GM12891 (cell line): ENCODE measurements around the gene ARHGAP15.
A peak's percentile ranks its signal among the peaks of the same experiment; 100 is the strongest.

Experiments used
- DNase-seq: peaks from one replicate; pipeline ENCODE4 v3.0.0; 2011; ENCODE audit warnings: low spot score; ENCODE audit not compliant: insufficient read length
- FAIRE-seq: peaks from 2 replicates; lab custom pipeline; 2011; peaks lifted over from hg19 to GRCh38; lab: Jason Lieb, UNC
- PAX5 ChIP-seq: IDR thresholded peaks from 2 replicates; pipeline ENCODE4 v1.6.1; 2011; ENCODE audit warnings: low read length, moderate library complexity, mild to moderate bottlenecking; ENCODE audit not compliant: insufficient read depth, severe bottlenecking
- POLR2A ChIP-seq: IDR thresholded peaks from 2 replicates; pipeline ENCODE4 v1.6.1; 2011; ENCODE audit warnings: low read depth, low read length, control low read depth
- POLR2AphosphoS5 ChIP-seq: IDR thresholded peaks from 2 replicates; pipeline ENCODE4 v1.6.1; 2011; ENCODE audit warnings: low read depth, low read length, control low read depth
- POU2F2 ChIP-seq: IDR thresholded peaks from 2 replicates; pipeline ENCODE4 v1.6.1; 2011; ENCODE audit warnings: low read depth, mild to moderate bottlenecking, control low read depth, low read length, moderate library complexity
- SPI1 ChIP-seq: IDR thresholded peaks from 2 replicates; pipeline ENCODE4 v1.6.1; 2011; ENCODE audit warnings: low read depth, low read length, control low read depth
- TAF1 ChIP-seq: IDR thresholded peaks from 2 replicates; pipeline ENCODE4 v1.6.1; 2011; ENCODE audit warnings: low read depth, low read length, control low read depth

Gene ARHGAP15

DNA sequence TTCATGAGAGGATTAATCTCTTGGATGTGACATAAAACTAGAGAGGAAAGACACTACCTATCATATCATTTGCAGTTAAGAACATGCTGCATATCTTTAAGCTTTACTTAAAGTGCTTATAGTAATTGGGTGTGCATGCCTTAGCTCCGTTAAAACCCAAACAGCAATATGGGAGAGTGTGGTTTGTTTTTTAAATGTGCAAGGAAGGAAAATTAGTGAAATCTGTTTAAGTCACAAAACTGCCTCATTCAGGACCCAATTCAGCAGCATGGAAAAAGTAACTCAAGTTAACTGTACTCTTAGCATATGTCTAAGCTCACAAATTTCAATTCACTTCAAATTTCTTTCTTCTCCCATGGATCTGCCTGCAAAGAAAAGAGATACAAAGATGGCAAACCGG lies 182.2 kb downstream of the ARHGAP15 start:
- DNase-seq (no peak), FAIRE-seq (peak; percentile 38)
- TF ChIP-seq SPI1 (no peak), POLR2A (no peak), POLR2AphosphoS5 (no peak), PAX5 (no peak), TAF1 (no peak), POU2F2 (no peak)

DNA sequence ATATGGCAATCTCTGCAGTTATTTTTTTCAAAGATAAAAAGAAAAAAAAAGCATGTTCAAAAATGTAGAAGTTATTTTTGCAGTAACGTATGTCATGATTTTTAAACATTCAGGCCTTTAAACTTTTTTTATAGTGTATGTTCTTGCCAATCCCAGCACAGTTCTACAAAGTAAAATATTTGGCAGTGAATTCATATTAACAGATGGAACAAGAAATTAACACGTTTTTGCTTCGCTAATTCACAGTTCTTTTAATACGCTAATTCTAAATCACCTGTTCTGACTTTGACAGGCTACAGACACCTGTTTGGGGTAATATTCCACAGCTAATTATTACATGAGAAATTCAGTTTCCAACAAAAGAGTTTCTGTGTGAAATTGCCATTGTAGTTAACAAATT lies 183.2 kb downstream of the ARHGAP15 start:
- FAIRE-seq (no peak), DNase-seq (no peak)
- TF ChIP-seq TAF1 (no peak), PAX5 (no peak), SPI1 (no peak), POU2F2 (no peak)

DNA sequence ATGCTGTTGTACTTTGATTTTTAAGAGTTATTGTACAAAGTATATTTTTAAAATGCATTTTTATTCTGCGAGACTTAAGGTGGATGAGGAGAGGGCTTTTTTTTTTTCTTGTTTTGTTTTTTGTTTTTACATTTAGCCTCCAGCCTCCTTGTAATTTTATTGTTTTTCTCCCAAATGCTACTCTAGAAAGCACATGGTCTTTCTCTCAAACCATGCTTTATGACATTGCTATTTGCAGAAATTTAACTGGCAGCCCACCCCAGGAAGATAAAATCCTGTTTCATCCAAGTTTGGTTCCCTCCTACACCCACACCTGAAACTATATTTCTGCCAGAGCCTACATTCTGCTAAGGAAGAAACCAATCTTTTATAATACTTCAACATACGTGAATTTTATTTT lies 184.6 kb downstream of the ARHGAP15 start:
- FAIRE-seq (no peak), DNase-seq (no peak)
- TF ChIP-seq SPI1 (no peak), PAX5 (no peak), POLR2A (no peak), TAF1 (no peak), POLR2AphosphoS5 (no peak), POU2F2 (no peak)

DNA sequence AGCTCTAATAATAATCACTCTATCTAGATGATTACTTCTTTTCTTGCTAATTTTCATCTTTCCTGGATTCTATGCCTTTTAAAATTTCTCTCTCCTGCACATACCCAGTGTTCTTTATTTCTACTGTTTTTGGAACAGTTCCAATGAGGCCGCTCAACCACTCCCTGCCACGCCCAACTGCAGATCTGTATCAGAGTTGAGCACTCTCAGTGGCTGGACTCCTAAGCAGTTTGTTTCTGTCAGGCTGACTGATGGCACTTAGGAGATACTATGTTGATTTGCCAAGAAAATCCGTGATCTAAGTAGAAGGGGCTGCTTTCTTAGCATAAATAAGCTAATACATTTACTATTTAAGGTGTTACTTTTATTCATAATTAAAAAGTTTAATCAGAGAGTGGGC lies 192.8 kb downstream of the ARHGAP15 start:
- FAIRE-seq, result no peak
- no peak for DNase-seq
- TF ChIP-seq TAF1 (no peak), PAX5 (no peak), POU2F2 (no peak), POLR2AphosphoS5 (no peak)

DNA sequence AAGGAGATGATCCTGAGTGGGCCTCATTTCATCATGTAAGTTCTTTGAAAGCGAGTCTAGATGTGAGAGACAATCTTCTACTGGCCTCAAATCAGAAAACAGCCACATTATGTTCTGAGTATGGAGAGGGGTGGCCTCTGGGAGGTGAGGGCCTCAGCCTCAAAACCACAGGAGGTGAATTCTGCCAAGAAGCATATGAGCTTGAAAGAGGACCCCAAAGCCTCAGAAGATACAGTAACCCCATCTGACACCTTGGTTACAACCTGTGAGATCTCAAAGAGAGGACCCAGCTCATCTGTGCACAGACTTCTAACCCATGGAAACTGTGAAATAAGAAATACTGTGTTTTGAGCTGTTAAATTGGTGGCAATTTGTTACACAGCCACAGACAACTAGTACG lies 200.1 kb downstream of the ARHGAP15 start:
- DNase-seq (no peak), FAIRE-seq (no peak)
- TF ChIP-seq POLR2AphosphoS5 (no peak), POLR2A (no peak), PAX5 (no peak), TAF1 (no peak), SPI1 (no peak), POU2F2 (no peak)

DNA sequence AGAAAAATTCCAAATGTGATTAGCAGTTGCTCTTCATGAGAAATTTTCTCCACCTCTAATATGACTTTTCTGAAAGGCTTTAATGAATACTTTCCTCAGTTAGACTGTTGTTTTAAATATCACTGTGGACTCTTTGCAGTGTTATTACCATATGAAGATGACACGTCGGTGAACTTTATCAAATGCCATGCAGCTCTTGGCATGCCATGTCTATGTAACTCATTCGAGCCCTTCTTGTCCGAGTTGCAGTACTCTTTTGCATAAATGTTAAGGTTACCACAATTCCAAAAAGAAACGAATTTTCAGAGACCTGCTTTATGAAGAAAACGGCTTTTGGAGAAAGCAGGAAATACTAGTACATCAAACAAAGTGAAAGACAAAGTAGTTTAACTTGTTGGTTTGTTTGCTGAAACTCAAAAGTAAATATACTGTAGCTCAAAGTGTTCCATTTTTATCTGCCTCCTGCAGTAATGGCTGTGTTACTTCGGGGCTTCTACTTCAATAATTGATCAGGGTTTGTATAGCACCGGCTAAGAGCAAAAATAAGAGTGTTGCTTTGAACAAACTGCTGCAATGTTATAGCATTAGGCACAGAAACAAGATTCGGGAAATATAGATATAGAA lies 204.1 kb downstream of the ARHGAP15 start:
- DNase-seq (no peak), FAIRE-seq (peak; percentile 13)
- no peak for TF ChIP-seq POLR2AphosphoS5
- TF ChIP-seq PAX5, result no peak
- no peak for TF ChIP-seq POU2F2
- TF ChIP-seq TAF1, result no peak
- no peak for TF ChIP-seq SPI1
- no peak for TF ChIP-seq POLR2A

DNA sequence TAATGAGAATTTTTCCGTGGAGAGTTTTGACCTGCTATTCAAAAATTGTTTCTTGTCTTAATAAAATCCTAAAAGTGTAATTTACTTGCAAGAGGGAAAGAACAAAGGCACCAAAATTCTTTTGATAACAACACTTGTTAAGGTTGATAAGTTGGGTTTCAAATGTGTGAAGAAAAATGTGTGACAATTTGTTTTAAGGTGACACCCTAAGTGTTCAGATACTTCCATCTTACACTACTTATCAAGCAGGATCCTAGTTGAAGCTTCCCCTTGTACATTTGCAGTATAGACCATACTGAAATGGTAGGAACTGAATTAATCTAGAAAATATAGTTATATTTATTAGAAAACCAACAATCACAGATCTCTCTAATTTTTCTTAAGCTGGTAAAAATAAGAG lies 204.6 kb downstream of the ARHGAP15 start:
- TF ChIP-seq POU2F2 (no peak), TAF1 (no peak), POLR2AphosphoS5 (no peak), PAX5 (no peak)
- DNase-seq, result no peak
- no peak for FAIRE-seq

DNA sequence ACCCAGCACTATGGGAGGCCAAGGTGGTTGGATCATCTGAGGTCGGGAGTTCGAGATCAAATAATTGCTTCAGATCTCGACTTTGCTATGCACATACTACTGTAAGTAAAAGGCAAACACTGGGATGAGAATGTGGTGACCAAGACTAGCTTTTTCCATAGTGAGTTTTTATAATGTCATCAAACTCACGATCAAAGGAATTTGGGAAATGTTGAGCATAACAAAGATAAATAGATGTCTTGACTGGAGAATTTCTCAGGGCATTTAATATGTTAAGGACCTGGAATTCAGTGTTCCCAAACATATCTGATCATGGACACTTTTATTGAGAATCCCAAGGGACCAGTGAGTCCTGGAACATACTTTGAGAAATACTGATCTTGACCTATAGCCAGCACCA lies 205.6 kb downstream of the ARHGAP15 start:
- DNase-seq (no peak), FAIRE-seq (no peak)
- TF ChIP-seq TAF1 (no peak), POLR2AphosphoS5 (no peak), POLR2A (no peak), PAX5 (no peak), SPI1 (no peak), POU2F2 (no peak)

DNA sequence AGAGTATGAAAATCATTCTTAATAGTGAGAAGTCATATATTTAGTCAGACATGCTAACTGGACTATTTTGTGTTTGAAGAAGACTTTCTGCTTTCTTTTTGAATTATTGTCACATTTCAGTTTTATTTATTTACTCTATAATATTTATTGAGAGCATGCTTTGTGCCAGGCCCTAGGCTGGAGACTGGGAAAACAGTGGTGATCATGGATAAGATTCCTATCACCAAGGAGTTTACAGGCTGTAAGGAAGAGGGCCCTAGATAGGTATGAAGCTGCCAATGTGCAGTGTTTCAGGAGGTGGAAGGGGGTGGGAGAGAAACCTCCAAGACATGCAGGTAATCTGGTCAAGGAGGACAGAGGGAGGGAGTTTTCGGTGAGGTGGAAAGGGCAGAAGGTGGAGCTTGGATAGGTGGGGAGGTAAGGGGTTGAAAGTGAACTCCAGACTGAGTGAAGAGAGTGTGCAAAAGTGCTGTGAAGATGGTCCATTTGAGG lies 207.5 kb downstream of the ARHGAP15 start:
- TF ChIP-seq SPI1 (no peak), POLR2AphosphoS5 (no peak), POU2F2 (no peak), PAX5 (no peak), TAF1 (no peak), POLR2A (no peak)
- DNase-seq, result no peak
- no peak for FAIRE-seq

DNA sequence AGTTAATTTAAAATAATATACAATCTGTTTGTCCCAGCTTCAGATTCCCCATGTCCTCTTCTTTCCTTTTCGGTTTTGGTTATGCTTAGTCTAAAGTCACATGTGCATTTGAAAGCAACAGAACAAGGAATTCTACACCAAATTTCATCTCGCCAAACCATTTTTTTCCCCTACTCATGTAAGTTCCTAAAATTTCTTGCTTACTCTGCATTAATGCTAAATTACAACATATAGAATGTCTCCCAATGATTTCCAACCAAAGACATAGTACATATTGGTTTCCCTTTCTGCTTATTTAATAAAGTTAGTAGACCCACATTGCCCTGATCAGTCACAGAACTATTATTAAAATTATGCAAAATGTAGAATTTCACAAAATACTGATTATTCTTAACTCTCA lies 212.3 kb downstream of the ARHGAP15 start:
- no peak for TF ChIP-seq POLR2A
- TF ChIP-seq TAF1, result no peak
- no peak for TF ChIP-seq POU2F2
- TF ChIP-seq POLR2AphosphoS5, result no peak
- no peak for TF ChIP-seq PAX5
- no peak for TF ChIP-seq SPI1
- FAIRE-seq, result no peak
- no peak for DNase-seq

DNA sequence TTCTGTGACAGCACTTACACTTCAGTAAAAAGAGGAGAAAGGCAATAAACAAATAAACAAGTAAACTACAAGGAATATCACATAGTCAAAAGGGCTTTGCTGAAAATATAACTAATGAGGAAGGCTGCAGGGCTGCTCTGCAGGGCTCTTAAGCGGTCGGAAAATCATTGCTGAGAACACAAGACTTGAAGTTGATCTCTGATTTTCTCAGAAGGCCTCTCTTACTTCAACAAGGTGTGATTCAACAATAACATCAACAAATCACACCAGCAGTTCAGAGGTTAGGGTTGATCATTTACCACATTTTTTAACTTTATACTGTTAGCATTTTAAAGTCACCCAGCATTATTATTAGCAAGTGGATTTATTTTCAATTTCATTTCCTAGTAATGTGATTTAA lies 215.6 kb downstream of the ARHGAP15 start:
- DNase-seq, result no peak
- FAIRE-seq, result no peak
- TF ChIP-seq TAF1 (no peak), POLR2AphosphoS5 (no peak), SPI1 (no peak), POU2F2 (no peak)
